ENCODE results near the gene MRPL21. TPM values are rescaled to one million over a fixed set of nuclear protein-coding genes. Genes with fewer than 3 reads are reported as not detected.
A peak's percentile ranks its signal among the peaks of the same experiment; 100 is the strongest.

Gene MRPL21
- total RNA-seq, 4 donors from 2014 or later: 40.4 to 70.0 (median 52.8) TPM

DNA sequence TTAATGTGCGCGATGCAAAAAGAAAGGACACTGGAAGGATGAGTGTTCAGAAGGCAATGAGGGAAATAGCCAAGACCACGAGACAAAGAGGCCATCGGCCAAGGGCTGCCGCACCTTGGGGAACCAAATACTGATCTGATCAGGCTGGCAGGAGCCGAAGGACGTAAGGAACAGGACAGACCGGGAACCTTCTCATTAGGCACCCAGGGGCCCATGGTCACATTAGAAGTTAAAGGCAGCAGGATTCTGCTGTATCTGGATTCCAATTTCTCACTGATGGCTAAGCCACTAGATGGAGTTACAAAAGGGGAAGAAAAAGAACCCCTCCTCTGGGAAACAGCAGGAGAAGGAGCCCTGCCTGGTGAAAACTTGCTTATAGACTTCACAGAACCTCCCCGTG is 33.2 kb downstream of the MRPL21 start:
- H3K36me3 ChIP-seq: no peaks in the 10 kb centered on the region
- H3K4me3 ChIP-seq: peak overlapping the region in 1 of 2 donors; percentile 44
- no peaks in the 10 kb centered on the region for H3K9me3 ChIP-seq
- no peak for ATAC-seq
- H3K27me3 ChIP-seq: no peaks in the 10 kb centered on the region
- peaks cover 0 to 15% (median 3%) of the 10 kb centered on the region in 3 donors for H3K4me1 ChIP-seq
- H3K27ac ChIP-seq: peak overlapping the region in 1 of 4 donors; percentile 55
- TF ChIP-seq POLR2A (IDR thresholded peaks at IDR 0.05): no peak
- TF ChIP-seq CTCF (IDR thresholded peaks at IDR 0.05): peak in 1 of 4 experiments; percentile 16
- 51 to 65% methylated on average over 6 to 9 of the region's 9 CpGs for WGBS, 2 donors (ENCODE audit: low coverage in 1 of 2)

- H3K4me1 ChIP-seq: peaks cover 0 to 15% (median 3%) of the 10 kb centered on the region in 3 donors
- H3K27me3 ChIP-seq: no peaks in the 10 kb centered on the region
- H3K27ac ChIP-seq: no peak overlapping the region
- no peak for ATAC-seq
- H3K4me3 ChIP-seq: no peak overlapping the region
- no peak for TF ChIP-seq POLR2AphosphoS5 (IDR thresholded peaks at IDR 0.05)
- TF ChIP-seq CTCF (IDR thresholded peaks at IDR 0.05): no peak
- TF ChIP-seq POLR2A (IDR thresholded peaks at IDR 0.05): no peak
- no peaks in the 10 kb centered on the region for H3K9me3 ChIP-seq
- H3K36me3 ChIP-seq: no peaks in the 10 kb centered on the region
- 89 to 90% methylated on average over 9 to 18 of the region's 18 CpGs for WGBS, 2 donors (ENCODE audit: low coverage in 1 of 2)
Observed at GRCh38 chr11:68868221-68868835, 35.3 kb downstream of the MRPL21 start.

- 68 to 69% methylated on average over 3 to 6 of the region's 6 CpGs for WGBS, 2 donors (ENCODE audit: low coverage in 1 of 2)
- H3K27ac ChIP-seq: no peak overlapping the region
- H3K9me3 ChIP-seq: no peaks in the 10 kb centered on the region
- H3K36me3 ChIP-seq: no peaks in the 10 kb centered on the region
- H3K4me1 ChIP-seq: peaks cover 0 to 7% (median 3%) of the 10 kb centered on the region in 3 donors
- no peak for TF ChIP-seq EP300 (IDR thresholded peaks at IDR 0.05)
- no peak for TF ChIP-seq POLR2A (IDR thresholded peaks at IDR 0.05)
- no peak for TF ChIP-seq CTCF (IDR thresholded peaks at IDR 0.05)
- TF ChIP-seq POLR2AphosphoS5 (IDR thresholded peaks at IDR 0.05): no peak
- ATAC-seq: no peak
- no peak overlapping the region for H3K4me3 ChIP-seq
- H3K27me3 ChIP-seq: no peaks in the 10 kb centered on the region
Observed at GRCh38 chr11:68867066-68867465, 36.6 kb downstream of the MRPL21 start.

DNA sequence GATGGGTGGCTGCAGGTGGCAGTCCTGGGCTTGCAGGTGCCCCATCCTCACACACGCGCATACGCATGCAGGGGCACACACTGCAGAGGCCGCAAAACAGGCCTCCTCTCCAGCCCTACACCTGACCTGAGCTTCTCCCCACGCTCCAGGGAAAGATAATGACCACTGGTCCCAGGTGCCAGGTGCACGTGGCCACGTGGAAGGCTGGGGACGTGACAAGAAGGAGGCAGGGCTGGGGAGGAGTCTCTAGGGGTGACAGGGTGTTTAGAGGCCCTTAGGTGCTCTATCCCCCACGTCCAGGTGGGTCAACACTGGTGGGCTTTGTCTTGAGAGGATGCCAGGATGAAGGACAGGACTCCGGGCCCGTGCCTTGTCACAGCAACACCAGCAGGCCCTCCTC is 38.4 kb downstream of the MRPL21 start:
- H3K27me3 ChIP-seq: no peaks in the 10 kb centered on the region
- WGBS, 2 donors (ENCODE audit: low coverage in 1 of 2): 87 to 96% methylated on average over 3 to 5 of the region's 11 CpGs
- no peak for ATAC-seq
- H3K9me3 ChIP-seq: no peaks in the 10 kb centered on the region
- H3K4me3 ChIP-seq: no peak overlapping the region
- TF ChIP-seq POLR2AphosphoS5 (IDR thresholded peaks at IDR 0.05) (no peak), CTCF (IDR thresholded peaks at IDR 0.05) (no peak), EP300 (IDR thresholded peaks at IDR 0.05) (no peak), POLR2A (IDR thresholded peaks at IDR 0.05) (no peak)
- peaks cover 0 to 3% (median 0%) of the 10 kb centered on the region in 3 donors for H3K4me1 ChIP-seq
- H3K27ac ChIP-seq: no peak overlapping the region
- no peaks in the 10 kb centered on the region for H3K36me3 ChIP-seq

DNA sequence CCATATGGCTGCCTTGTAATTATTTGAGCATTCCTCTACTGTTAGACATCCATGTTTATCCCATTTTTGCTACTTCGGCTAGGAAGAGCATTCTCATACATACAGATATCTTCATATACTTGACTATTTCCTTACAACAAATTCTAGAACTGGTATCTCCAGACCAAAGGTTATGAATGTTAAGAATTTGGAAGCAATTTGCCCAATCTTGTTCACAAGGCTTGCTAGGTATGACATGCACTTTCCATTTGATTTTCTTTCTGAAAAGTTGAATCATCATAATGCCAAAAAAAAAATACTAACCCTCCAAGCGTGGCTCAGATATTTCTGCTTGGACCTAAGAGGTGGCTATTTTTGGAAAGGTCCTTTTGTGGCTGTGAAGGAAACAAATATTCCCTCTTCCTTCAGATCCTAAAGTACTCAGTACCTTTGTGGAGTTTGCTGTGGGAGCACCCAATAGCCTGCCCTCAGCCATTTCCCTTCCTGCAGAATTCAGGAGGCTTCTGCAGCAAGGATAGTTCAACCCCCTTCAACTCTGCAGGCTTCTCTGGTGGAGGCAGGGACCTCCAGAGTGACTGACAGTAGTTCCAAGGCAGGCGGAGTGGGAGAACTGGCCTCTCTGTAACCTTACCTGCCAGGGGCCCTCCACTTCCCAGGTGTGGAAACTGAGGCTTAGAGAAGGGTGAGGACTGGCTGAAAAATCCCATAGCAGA is 39.9 kb downstream of the MRPL21 start:
- TF ChIP-seq CTCF (IDR thresholded peaks at IDR 0.05) (no peak), EP300 (IDR thresholded peaks at IDR 0.05) (no peak), POLR2AphosphoS5 (IDR thresholded peaks at IDR 0.05) (no peak), POLR2A (IDR thresholded peaks at IDR 0.05) (no peak)
- no peak for ATAC-seq
- WGBS, 2 donors (ENCODE audit: low coverage in 1 of 2): 71 to 85% methylated on average over 1 to 3 of the region's 3 CpGs
- no peaks in the 10 kb centered on the region for H3K36me3 ChIP-seq
- H3K27me3 ChIP-seq: no peaks in the 10 kb centered on the region
- no peak overlapping the region for H3K27ac ChIP-seq
- no peaks in the 10 kb centered on the region for H3K4me1 ChIP-seq
- H3K9me3 ChIP-seq: no peaks in the 10 kb centered on the region
- no peak overlapping the region for H3K4me3 ChIP-seq

Measured in gastroesophageal sphincter (tissue), 4 donors.